ENCODE measurements around the gene IL27RA.

Gene IL27RA

GRCh38 chr19:14059093-14059480, 27.5 kb downstream of the IL27RA start:
- TF ChIP-seq CTCF (IDR thresholded peaks at IDR 0.05; ENCODE audit: borderline replicate concordance, control extremely low read depth, extremely low read depth, insufficient read depth, missing control alignments), result peak; percentile 71
- in situ Hi-C loops (cut with MboI; ENCODE audit: low sequenced_read_pairs, unreplicated experiment), result loop anchor here (25.0 kb wide), 1 partner anchor 447 kb away; no protein-coding TSS in a partner anchor
- DNase-seq (ENCODE audit: low spot score), result peak; percentile 84

GRCh38 chr19:14059652-14060155, 28.1 kb downstream of the IL27RA start:
- in situ Hi-C loops (cut with MboI; ENCODE audit: low sequenced_read_pairs, unreplicated experiment), result loop anchor here (25.0 kb wide), 1 partner anchor 447 kb away; no protein-coding TSS in a partner anchor
- no peak for TF ChIP-seq CTCF (IDR thresholded peaks at IDR 0.05; ENCODE audit: borderline replicate concordance, control extremely low read depth, extremely low read depth, insufficient read depth, missing control alignments)

GRCh38 chr19:14061081-14061749, 29.7 kb downstream of the IL27RA start:
- no peak for DNase-seq (ENCODE audit: low spot score)
- in situ Hi-C loops (cut with MboI; ENCODE audit: low sequenced_read_pairs, unreplicated experiment), result loop anchor here (25.0 kb wide), 1 partner anchor 449 kb away; no protein-coding TSS in a partner anchor
- TF ChIP-seq CTCF (IDR thresholded peaks at IDR 0.05; ENCODE audit: borderline replicate concordance, control extremely low read depth, extremely low read depth, insufficient read depth, missing control alignments), result no peak

More at GRCh38 chr19:14059652-14060155, 28.1 kb downstream of the IL27RA start:
- DNase-seq (ENCODE audit: low spot score), result peak; percentile 11

- in situ Hi-C loops (cut with MboI; ENCODE audit: low sequenced_read_pairs, unreplicated experiment), result loop anchor here (25.0 kb wide), 1 partner anchor 450 kb away; no protein-coding TSS in a partner anchor
- no peak for TF ChIP-seq CTCF (IDR thresholded peaks at IDR 0.05; ENCODE audit: borderline replicate concordance, control extremely low read depth, extremely low read depth, insufficient read depth, missing control alignments)
- DNase-seq (ENCODE audit: low spot score), result no peak
Measured at GRCh38 chr19:14061751-14062557, 30.4 kb downstream of the IL27RA start, which contains the start of gene PALM3. PALM3 (minus strand) TSS chr19:14062076; CDS start chr19:14061980, 96 bp downstream.

- no peak for TF ChIP-seq CTCF (IDR thresholded peaks at IDR 0.05; ENCODE audit: borderline replicate concordance, control extremely low read depth, extremely low read depth, insufficient read depth, missing control alignments)
- in situ Hi-C loops (cut with MboI; ENCODE audit: low sequenced_read_pairs, unreplicated experiment), result loop anchor here (25.0 kb wide), 1 partner anchor 450 kb away; no protein-coding TSS in a partner anchor
- DNase-seq (ENCODE audit: low spot score), result no peak
Measured at GRCh38 chr19:14062558-14062855, 30.9 kb downstream of the IL27RA start.

- no peak for TF ChIP-seq CTCF (IDR thresholded peaks at IDR 0.05; ENCODE audit: borderline replicate concordance, control extremely low read depth, extremely low read depth, insufficient read depth, missing control alignments)
- in situ Hi-C loops (cut with MboI; ENCODE audit: low sequenced_read_pairs, unreplicated experiment), result loop anchor here (25.0 kb wide), 1 partner anchor 451 kb away; no protein-coding TSS in a partner anchor
- DNase-seq (ENCODE audit: low spot score), result no peak
Measured at GRCh38 chr19:14063105-14063504, 31.5 kb downstream of the IL27RA start.

All from GM13976 (cell line).